GM18519 (cell line): ENCODE measurements around the gene SLIT3.

ENCODE experiments used
- ATAC-seq: cut with Tn5 transposase; IDR thresholded peaks from one replicate; pipeline ENCODE4 v1.9.1; 2021; ENCODE audit warnings: mild to moderate bottlenecking, moderate library complexity; ENCODE audit not compliant: unreplicated experiment, low FRiP score

SLIT3 gene

DNA sequence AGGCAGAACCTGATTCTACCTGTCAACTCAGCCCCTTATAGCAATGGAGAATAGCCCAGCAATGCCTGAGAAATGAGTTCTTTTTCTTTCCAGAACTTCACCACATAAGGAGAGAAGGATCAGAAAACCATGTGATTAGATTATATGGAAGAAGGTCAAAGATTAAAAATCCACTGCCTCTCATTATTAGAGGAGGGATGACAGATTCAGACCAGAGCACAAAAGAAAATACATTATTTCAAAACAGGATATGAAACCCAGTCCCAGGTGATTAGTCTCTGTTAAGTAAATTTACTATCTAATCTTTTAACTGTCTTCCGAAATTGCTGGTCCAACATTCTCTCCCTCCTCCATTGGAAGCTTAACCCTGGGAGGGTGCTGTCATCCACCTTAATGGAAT, 322.4 kb downstream of the SLIT3 start:
- ATAC-seq: no peak

DNA sequence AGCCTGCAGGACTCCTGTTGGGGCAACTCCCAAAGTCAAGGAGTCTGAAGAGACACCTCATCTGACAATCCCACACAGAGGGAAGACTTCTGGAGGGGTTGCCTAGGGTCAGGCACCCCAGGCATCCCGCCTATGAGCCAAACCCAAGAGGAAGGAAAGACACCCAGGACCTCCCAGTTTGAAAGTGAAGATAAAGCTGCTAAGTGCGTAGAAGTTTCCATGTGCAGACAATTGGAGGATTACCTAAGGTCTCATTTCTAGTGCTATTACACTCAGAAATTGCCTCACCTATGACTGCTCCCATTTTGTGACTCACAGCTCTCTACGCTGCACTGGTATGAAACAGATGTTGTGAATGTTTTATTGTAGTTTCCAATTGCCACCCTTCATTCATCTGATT, 322.9 kb downstream of the SLIT3 start:
- ATAC-seq: no peak

- no peak for ATAC-seq
Observed at GRCh38 chr5:168976311-168976970, 324.5 kb downstream of the SLIT3 start.

- ATAC-seq: no peak
Observed at GRCh38 chr5:168975331-168975730, 325.6 kb downstream of the SLIT3 start.

- no peak for ATAC-seq
Observed at GRCh38 chr5:168974082-168974481, 326.9 kb downstream of the SLIT3 start.

DNA sequence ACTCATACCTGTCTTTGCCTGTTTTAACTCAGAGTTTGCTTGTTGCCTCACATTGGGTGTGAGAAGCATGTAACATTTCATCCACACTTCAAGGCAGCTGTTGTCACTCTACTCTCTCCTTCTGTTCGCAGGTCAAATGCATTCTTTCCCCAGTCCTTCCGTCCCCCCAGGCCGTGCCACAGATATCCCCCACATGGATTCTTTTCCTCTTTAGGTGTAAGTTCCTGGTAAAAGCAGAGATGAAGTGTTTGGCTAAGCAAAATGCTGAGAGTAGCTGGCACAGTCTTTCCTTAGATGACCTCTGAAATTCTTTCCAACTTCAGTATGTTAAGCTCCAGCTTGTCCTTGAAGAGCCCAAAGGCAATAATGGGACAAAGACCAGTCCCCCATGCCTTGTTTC, 328.2 kb downstream of the SLIT3 start:
- no peak for ATAC-seq

- ATAC-seq: no peak
Observed at GRCh38 chr5:168971100-168971499, 329.8 kb downstream of the SLIT3 start.

GRCh38 chr5:168969326-168969886, 331.5 kb downstream of the SLIT3 start:
- ATAC-seq: no peak

- no peak for ATAC-seq
Observed at GRCh38 chr5:168967882-168968620, 332.9 kb downstream of the SLIT3 start.

DNA sequence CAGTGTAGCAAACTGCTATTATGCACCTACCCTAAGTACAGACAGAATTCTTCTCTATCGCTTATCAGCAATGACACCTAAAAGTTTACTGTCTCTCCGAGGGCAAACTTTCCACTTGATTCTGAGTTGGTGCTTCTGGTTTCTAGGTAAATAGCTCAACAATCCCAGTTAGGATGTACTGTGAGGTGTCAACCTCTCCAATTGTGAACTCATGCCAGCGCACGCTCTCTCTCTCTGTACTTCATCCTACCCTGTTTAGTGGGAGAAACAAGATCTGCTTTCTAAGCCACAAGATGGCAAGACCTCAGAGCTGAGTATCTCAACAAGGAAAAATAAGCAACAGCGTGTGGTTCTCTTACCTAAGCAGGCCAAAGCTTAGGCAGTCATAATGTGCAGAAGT, 335.3 kb downstream of the SLIT3 start:
- no peak for ATAC-seq

GRCh38 chr5:168964182-168964581, 336.8 kb downstream of the SLIT3 start:
- ATAC-seq: no peak

GRCh38 chr5:168962306-168962705, 338.6 kb downstream of the SLIT3 start:
- ATAC-seq: no peak

- no peak for ATAC-seq
Observed at GRCh38 chr5:168961681-168962080, 339.3 kb downstream of the SLIT3 start.

DNA sequence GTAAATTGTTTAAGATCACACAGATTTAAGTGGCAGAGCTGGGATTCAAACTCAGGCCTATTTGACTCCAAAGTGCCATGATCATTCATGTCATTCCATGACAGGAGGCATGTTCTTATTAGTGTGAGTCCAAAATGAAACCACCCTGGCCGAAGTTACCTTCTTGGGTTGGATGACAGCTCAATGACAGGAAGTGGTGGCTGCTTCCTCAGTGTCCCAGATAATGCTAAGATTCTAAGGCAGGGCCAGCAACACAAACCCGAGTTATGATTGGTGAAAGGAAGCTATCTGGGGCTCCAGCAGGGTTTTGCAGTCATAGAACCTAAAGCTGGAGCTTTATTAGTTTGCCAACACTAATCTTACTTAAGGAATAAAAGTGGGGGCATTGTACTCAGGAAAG, 340.4 kb downstream of the SLIT3 start:
- no peak for ATAC-seq

GRCh38 chr5:168953351-168953750, 347.6 kb downstream of the SLIT3 start:
- no peak for ATAC-seq

DNA sequence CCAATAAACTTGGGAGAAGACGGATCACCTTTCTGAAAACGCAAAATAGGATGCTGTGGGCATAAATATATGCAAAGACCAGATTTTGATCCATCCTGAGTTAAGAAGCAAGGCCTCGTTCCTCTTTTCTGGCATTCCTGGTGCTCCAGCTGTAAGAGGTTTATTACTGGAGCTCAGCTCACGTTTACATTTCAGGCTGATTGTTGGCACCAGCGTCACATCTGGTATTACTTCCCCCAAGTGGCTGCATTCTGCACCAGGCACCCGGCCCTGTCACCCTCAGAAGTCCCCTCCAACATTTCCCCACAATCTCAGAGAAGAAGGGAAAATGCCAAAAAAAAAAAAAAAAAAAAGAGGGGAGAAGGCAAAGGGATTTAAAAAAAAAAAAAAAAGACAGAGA, 348.7 kb downstream of the SLIT3 start:
- ATAC-seq: no peak

GRCh38 chr5:168951769-168952168, 349.2 kb downstream of the SLIT3 start:
- ATAC-seq: no peak

DNA sequence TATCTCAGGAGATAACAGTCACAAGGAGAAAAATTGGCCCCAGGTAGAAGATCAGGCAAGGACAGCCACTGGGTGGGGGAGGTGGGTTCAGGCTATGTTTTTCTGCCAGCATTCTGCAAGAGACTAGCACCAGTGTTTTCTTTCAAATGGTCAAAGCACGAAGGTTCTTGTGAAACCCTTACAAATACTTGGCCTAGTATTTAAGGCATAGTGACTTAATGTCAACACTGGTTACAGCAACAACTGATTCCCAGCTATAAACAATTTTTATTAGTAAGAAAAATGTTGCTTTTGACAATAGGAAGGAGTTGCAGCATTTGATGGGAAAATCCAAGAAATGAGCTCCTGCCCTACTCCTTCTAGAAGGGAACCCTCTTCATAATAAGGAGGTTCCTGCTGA, 349.6 kb downstream of the SLIT3 start:
- no peak for ATAC-seq

GRCh38 chr5:168950241-168950951, 350.5 kb downstream of the SLIT3 start:
- ATAC-seq: peak; percentile 54

- no peak for ATAC-seq
Observed at GRCh38 chr5:168948746-168949145, 352.2 kb downstream of the SLIT3 start.

DNA sequence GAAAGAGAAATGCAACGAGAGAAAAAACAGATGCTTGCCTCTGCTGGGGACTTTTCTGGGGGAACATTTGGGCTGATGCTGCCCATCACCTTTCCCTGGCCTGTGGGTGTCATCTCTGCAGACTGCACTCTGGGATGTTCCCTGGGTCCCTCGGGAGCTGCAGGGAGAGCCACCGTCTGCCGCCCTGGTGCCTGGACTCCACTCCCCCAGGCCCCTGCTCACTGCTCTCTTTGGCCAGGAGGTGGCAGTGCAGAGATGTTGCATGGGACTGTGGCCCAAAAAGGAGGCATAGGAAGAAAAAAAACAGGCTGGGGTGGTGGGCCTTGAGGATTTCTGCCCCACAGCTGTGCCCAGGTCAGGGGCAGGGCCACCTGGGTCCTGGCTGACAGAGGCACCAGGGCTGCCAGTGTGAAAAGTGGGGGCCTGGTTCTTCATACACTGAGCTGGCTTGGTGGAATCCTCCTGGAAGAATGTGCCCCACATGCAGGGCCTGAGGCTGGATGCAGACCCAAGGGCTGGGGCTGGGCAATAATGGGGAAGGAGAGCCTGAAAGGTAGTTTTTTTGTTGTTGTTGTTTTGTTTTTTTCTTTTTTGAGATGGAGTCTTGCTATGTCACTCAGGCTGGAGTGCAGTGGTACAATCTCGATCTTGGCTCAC, 353.6 kb downstream of the SLIT3 start:
- no peak for ATAC-seq
